ENCODE measurements around the gene AHNAK2. TPM values are rescaled to one million over a fixed set of nuclear protein-coding genes. Genes with fewer than 3 reads are reported as not detected.

The AHNAK2 gene
- total RNA-seq, 1 experiment from 2014 or later = 191 TPM

Other genes with a start within 250 kb of the AHNAK2 start
- gene SIVA1, start 225.2 kb downstream of the AHNAK2 start, total RNA-seq (2014; rRNA removed; shearing (Covaris generic)) = 187 and 210 TPM in 2 replicates
- 105 and 107 TPM in 2 replicates for gene AKT1, start 182.6 kb downstream of the AHNAK2 start, total RNA-seq (2014; rRNA removed; shearing (Covaris generic))
- gene ZBTB42, start 177.3 kb downstream of the AHNAK2 start, total RNA-seq (2014; rRNA removed; shearing (Covaris generic)) = 2.0 and 4.0 TPM in 2 replicates
- gene CEP170B, start 113.1 kb downstream of the AHNAK2 start, total RNA-seq (2014; rRNA removed; shearing (Covaris generic)) = 9.8 and 11.2 TPM in 2 replicates
- gene PLD4, start 53.5 kb downstream of the AHNAK2 start, total RNA-seq (2014; rRNA removed; shearing (Covaris generic)) = not detected in 2 replicates
- gene CLBA1, start 7.4 kb upstream of the AHNAK2 start, total RNA-seq (2014; rRNA removed; shearing (Covaris generic)) = 9.9 and 11.1 TPM in 2 replicates
- 37.2 and 40.4 TPM in 2 replicates for gene CDCA4, start 42.7 kb upstream of the AHNAK2 start, total RNA-seq (2014; rRNA removed; shearing (Covaris generic))
- 0.19 TPM in 1 of 2 replicates, not detected in the other for gene GPR132, start 87.1 kb upstream of the AHNAK2 start, total RNA-seq (2014; rRNA removed; shearing (Covaris generic))
- gene JAG2, start 190.4 kb upstream of the AHNAK2 start, total RNA-seq (2014; rRNA removed; shearing (Covaris generic)) = 6.5 and 9.8 TPM in 2 replicates
- 19.9 and 23.1 TPM in 2 replicates for gene NUDT14, start 202.9 kb upstream of the AHNAK2 start, total RNA-seq (2014; rRNA removed; shearing (Covaris generic))

Measured in A172 (cell line).